ENCODE results near the gene PPP1R37.
A peak's percentile ranks its signal among the peaks of the same experiment; 100 is the strongest.

PPP1R37 gene

GRCh38 chr19:45071969-45072790 lies 20.8 kb upstream of the PPP1R37 start:
- no peak for DNase-seq

GRCh38 chr19:45074744-45075300 lies 18.2 kb upstream of the PPP1R37 start:
- DNase-seq: no peak

- DNase-seq: no peak
Observed at GRCh38 chr19:45075301-45076028, 17.5 kb upstream of the PPP1R37 start.

GRCh38 chr19:45076029-45076850 lies 16.7 kb upstream of the PPP1R37 start, which contains the start of gene ZNF296:
ZNF296 (minus strand) TSS chr19:45076478; CDS start chr19:45076373, 105 bp downstream.
- DNase-seq: peak; percentile 64 to 65

GRCh38 chr19:45076851-45077730 lies 15.9 kb upstream of the PPP1R37 start:
- no peak for DNase-seq

GRCh38 chr19:45078390-45079062 lies 14.5 kb upstream of the PPP1R37 start:
- no peak for DNase-seq

GRCh38 chr19:45079063-45079910 lies 13.7 kb upstream of the PPP1R37 start, which contains the start of gene GEMIN7:
GEMIN7 (plus strand) TSS chr19:45079260; CDS start chr19:45090115, 10,855 bp downstream.
- peak; percentile 64 to 74 for DNase-seq

GRCh38 chr19:45079911-45080370 lies 13.0 kb upstream of the PPP1R37 start:
- no peak for DNase-seq

GRCh38 chr19:45082170-45082569 lies 10.8 kb upstream of the PPP1R37 start:
- no peak for DNase-seq

GRCh38 chr19:45086480-45086879 lies 6.5 kb upstream of the PPP1R37 start:
- no peak for DNase-seq

GRCh38 chr19:45087531-45087930 lies 5.4 kb upstream of the PPP1R37 start:
- peak; percentile 22 to 32 for DNase-seq

GRCh38 chr19:45090034-45090433 lies 2.9 kb upstream of the PPP1R37 start:
- DNase-seq: no peak

GRCh38 chr19:45090606-45091005 lies 2.4 kb upstream of the PPP1R37 start:
- DNase-seq: no peak

- peak; percentile 91 to 94 for DNase-seq
Observed at GRCh38 chr19:45091031-45091923, 1.7 kb upstream of the PPP1R37 start.

GRCh38 chr19:45094137-45094536 lies 1.2 kb downstream of the PPP1R37 start:
- no peak for DNase-seq

- DNase-seq: no peak
Observed at GRCh38 chr19:45094707-45095106, 1.7 kb downstream of the PPP1R37 start.

- DNase-seq: no peak
Observed at GRCh38 chr19:45095496-45096413, 2.8 kb downstream of the PPP1R37 start.

- DNase-seq: no peak
Observed at GRCh38 chr19:45096700-45097099, 3.7 kb downstream of the PPP1R37 start.
